ENCODE results near the gene RNF5.

The RNF5 gene

GRCh38 chr6:32166411-32167061 lies 11.7 kb upstream of the RNF5 start:
- Mint-ChIP-seq H3K27ac (no peak overlapping the region), H3K9me3 (no peaks in the 10 kb centered on the region), H3K4me1 (no peaks in the 10 kb centered on the region), H3K27me3 (ENCODE audit: low read depth) (no peaks in the 10 kb centered on the region), H3K36me3 (ENCODE audit: low read depth) (peaks cover 67% of the 10 kb centered on the region), H3K4me3 (no peak overlapping the region)
- TF ChIP-seq CTCF (IDR thresholded peaks at IDR 0.05; ENCODE audit: unreplicated experiment in 3 of 3): no peak

- Mint-ChIP-seq H3K4me3 (no peak overlapping the region), H3K9me3 (no peaks in the 10 kb centered on the region), H3K27ac (peak overlapping the region in 1 of 3 experiments; percentile 34), H3K4me1 (no peaks in the 10 kb centered on the region), H3K36me3 (ENCODE audit: low read depth) (peaks cover 64% of the 10 kb centered on the region), H3K27me3 (ENCODE audit: low read depth) (no peaks in the 10 kb centered on the region)
- no peak for TF ChIP-seq CTCF (IDR thresholded peaks at IDR 0.05; ENCODE audit: unreplicated experiment in 3 of 3)
These were observed 10.9 kb upstream of the RNF5 start for GRCh38 chr6:32167154-32167760.

- H3K9me3 Mint-ChIP-seq: no peaks in the 10 kb centered on the region
- H3K27me3 Mint-ChIP-seq (ENCODE audit: low read depth): no peaks in the 10 kb centered on the region
- no peak overlapping the region for H3K4me3 Mint-ChIP-seq
- TF ChIP-seq CTCF (IDR thresholded peaks at IDR 0.05; ENCODE audit: unreplicated experiment in 3 of 3): no peak
- no peaks in the 10 kb centered on the region for H3K4me1 Mint-ChIP-seq
- peak overlapping the region in 1 of 3 experiments; percentile 34 for H3K27ac Mint-ChIP-seq
- peaks cover 58% of the 10 kb centered on the region for H3K36me3 Mint-ChIP-seq (ENCODE audit: low read depth)
These were observed 10.4 kb upstream of the RNF5 start for GRCh38 chr6:32167761-32168262.

- Mint-ChIP-seq H3K4me3 (no peak overlapping the region), H3K4me1 (peaks cover 2% of the 10 kb centered on the region), H3K9me3 (no peaks in the 10 kb centered on the region), H3K27me3 (ENCODE audit: low read depth) (no peaks in the 10 kb centered on the region), H3K27ac (peak overlapping the region in 1 of 3 experiments; percentile 33), H3K36me3 (ENCODE audit: low read depth) (peaks cover 53% of the 10 kb centered on the region)
- TF ChIP-seq CTCF (IDR thresholded peaks at IDR 0.05; ENCODE audit: unreplicated experiment in 3 of 3): no peak
These were observed 9.9 kb upstream of the RNF5 start for GRCh38 chr6:32168350-32168749.

GRCh38 chr6:32168807-32169591 lies 9.2 kb upstream of the RNF5 start:
- peaks cover 8% of the 10 kb centered on the region for H3K4me1 Mint-ChIP-seq
- H3K9me3 Mint-ChIP-seq: no peaks in the 10 kb centered on the region
- peak overlapping the region in 1 of 3 experiments; percentile 61 for H3K27ac Mint-ChIP-seq
- TF ChIP-seq CTCF (IDR thresholded peaks at IDR 0.05; ENCODE audit: unreplicated experiment in 3 of 3): no peak
- H3K36me3 Mint-ChIP-seq (ENCODE audit: low read depth): peaks cover 52% of the 10 kb centered on the region
- no peak overlapping the region for H3K4me3 Mint-ChIP-seq
- no peaks in the 10 kb centered on the region for H3K27me3 Mint-ChIP-seq (ENCODE audit: low read depth)

All from nephron (organoid).